ENCODE data around the gene NEK4.

The NEK4 gene

DNA sequence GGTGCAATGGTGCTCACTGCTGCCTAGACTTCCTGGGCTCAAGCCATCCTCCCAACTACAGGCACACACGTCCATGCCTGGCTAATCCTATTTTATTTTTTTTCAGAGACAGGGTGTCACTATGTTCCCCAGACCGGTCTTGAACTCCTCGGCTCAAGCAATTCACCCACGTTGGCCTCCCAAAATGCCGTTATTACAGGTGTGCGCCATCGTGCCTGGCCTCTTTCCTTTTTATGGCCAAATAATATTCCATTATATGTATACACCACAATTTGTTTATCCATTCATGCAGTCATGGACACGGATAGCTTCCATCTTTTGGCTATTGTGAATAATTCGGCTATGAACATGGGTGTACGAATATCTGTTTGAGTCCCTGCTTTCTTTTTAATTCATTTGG is 962 bp upstream of the NEK4 start:
- H3K9me3 ChIP-seq (ENCODE audit: control insufficient read depth, low read length): no peaks in the 10 kb centered on the region
- H3K36me3 ChIP-seq (ENCODE audit: control insufficient read depth, insufficient read depth, low read length): no peaks in the 10 kb centered on the region
- no peaks in the 10 kb centered on the region for H3K27me3 ChIP-seq (replicated peaks; ENCODE audit: control insufficient read depth, insufficient read depth, low read length, poor library complexity, severe bottlenecking)
- peaks cover 8% of the 10 kb centered on the region for H3K4me1 ChIP-seq (ENCODE audit: control insufficient read depth, insufficient read depth, low read length, poor library complexity, severe bottlenecking)
- H3K27ac ChIP-seq (ENCODE audit: insufficient read depth, low read length, poor library complexity, severe bottlenecking): no peak overlapping the region
- no peak for DNase-seq
- no peak overlapping the region for H3K4me3 ChIP-seq (ENCODE audit: insufficient read depth, low read depth, low read length, poor library complexity, severe bottlenecking)

DNA sequence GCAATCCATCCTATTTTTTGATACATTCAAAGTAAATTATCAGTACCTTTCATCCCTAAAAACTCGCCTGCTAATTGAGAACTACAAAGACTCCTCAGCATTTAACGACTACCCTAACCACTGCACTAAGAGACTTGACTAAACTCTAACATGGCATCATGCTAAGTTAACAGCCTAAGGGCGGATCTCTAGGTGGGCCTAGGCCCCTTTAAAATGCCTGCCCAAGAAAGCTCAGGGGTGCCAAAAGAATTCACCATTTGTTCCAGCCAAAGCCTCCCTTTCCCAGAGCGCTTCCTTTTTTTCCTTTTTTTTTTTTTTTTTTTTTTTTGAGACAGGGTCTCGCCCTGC is 568 bp upstream of the NEK4 start:
- no peak for DNase-seq
- H3K36me3 ChIP-seq (ENCODE audit: control insufficient read depth, insufficient read depth, low read length): no peaks in the 10 kb centered on the region
- no peaks in the 10 kb centered on the region for H3K9me3 ChIP-seq (ENCODE audit: control insufficient read depth, low read length)
- peaks cover 8% of the 10 kb centered on the region for H3K4me1 ChIP-seq (ENCODE audit: control insufficient read depth, insufficient read depth, low read length, poor library complexity, severe bottlenecking)
- H3K27me3 ChIP-seq (replicated peaks; ENCODE audit: control insufficient read depth, insufficient read depth, low read length, poor library complexity, severe bottlenecking): no peaks in the 10 kb centered on the region
- H3K4me3 ChIP-seq (ENCODE audit: insufficient read depth, low read depth, low read length, poor library complexity, severe bottlenecking): peak overlapping the region; percentile 73
- peak overlapping the region; percentile 68 for H3K27ac ChIP-seq (ENCODE audit: insufficient read depth, low read length, poor library complexity, severe bottlenecking)

DNA sequence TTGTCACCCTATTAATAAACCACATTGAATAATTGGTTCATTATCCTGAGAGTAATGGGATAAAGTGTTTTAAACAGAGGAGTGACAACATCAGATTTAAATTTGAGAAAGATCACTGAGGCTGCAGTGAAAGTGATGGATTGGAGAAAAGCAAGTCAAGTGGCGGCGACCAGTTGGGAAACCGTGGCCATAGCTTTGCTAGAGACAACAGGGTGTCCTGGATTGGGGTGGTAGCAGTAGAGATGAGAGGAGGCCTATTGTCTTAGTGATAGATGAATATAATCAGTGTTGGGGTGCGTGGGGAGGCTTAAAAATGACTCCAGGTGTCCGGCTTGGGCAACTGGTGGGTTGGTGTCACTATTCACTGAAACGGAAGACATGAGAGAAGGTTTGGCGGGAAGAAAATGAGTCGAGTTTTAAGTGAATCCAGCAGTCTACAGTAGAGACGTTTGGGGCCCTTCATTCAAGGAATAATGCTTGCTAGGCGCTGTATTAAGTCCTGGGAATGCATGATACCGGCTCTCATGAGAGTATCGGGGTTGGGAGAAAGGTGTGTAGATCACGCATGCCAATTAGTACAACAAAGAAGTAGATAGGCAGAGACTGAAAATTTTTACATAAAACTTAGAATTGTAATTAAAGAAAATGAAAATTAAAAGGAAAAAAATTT is 819 bp downstream of the NEK4 start:
- H3K27ac ChIP-seq (ENCODE audit: insufficient read depth, low read length, poor library complexity, severe bottlenecking): peak overlapping the region; percentile 68
- peaks cover 8% of the 10 kb centered on the region for H3K4me1 ChIP-seq (ENCODE audit: control insufficient read depth, insufficient read depth, low read length, poor library complexity, severe bottlenecking)
- peak overlapping the region; percentile 73 for H3K4me3 ChIP-seq (ENCODE audit: insufficient read depth, low read depth, low read length, poor library complexity, severe bottlenecking)
- H3K27me3 ChIP-seq (replicated peaks; ENCODE audit: control insufficient read depth, insufficient read depth, low read length, poor library complexity, severe bottlenecking): no peaks in the 10 kb centered on the region
- H3K9me3 ChIP-seq (ENCODE audit: control insufficient read depth, low read length): no peaks in the 10 kb centered on the region
- peaks cover 4% of the 10 kb centered on the region for H3K36me3 ChIP-seq (ENCODE audit: control insufficient read depth, insufficient read depth, low read length)
- DNase-seq: no peak

DNA sequence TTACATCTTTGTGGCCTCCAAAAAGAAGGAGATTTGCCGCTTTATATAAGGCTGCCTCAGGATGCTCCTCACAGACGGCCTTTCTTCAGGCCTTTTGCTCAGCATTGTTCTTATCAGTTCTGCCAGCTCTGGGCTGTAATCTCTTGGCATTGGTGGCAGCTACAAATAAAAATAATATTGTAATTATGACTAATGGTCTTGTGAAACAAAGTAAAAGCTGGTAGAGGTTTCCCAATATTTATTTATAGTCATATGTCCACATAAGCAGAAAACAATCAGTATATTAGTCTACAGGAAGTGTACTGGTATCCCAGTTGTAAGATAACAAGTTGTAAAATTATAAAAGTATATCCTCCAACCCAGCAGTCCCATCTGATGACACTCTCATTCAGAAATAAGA is 7.3 kb downstream of the NEK4 start:
- H3K9me3 ChIP-seq (ENCODE audit: control insufficient read depth, low read length): no peaks in the 10 kb centered on the region
- H3K4me3 ChIP-seq (ENCODE audit: insufficient read depth, low read depth, low read length, poor library complexity, severe bottlenecking): no peak overlapping the region
- H3K36me3 ChIP-seq (ENCODE audit: control insufficient read depth, insufficient read depth, low read length): peaks cover 34% of the 10 kb centered on the region
- H3K27me3 ChIP-seq (replicated peaks; ENCODE audit: control insufficient read depth, insufficient read depth, low read length, poor library complexity, severe bottlenecking): no peaks in the 10 kb centered on the region
- no peak for DNase-seq
- H3K27ac ChIP-seq (ENCODE audit: insufficient read depth, low read length, poor library complexity, severe bottlenecking): no peak overlapping the region
- no peaks in the 10 kb centered on the region for H3K4me1 ChIP-seq (ENCODE audit: control insufficient read depth, insufficient read depth, low read length, poor library complexity, severe bottlenecking)

DNA sequence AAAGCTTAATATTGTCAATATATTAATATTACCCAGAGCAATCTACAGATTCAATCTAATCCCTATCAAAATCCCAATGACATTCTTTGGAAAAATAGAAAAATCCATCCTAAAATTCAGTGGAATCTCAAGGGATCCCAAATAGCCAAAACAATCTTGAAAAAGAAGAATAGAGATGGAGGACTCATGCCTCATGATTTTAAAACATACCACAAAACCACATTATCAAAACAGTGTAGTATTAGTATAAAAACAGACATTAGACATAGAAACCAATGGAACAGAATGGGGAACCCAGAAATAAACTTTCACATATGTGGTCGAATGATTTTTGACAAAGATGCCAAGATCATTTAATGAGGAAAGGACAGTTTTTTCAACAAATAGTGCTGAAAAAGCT is 14.6 kb downstream of the NEK4 start:
- DNase-seq: no peak
- H3K27ac ChIP-seq (ENCODE audit: insufficient read depth, low read length, poor library complexity, severe bottlenecking): no peak overlapping the region
- no peaks in the 10 kb centered on the region for H3K4me1 ChIP-seq (ENCODE audit: control insufficient read depth, insufficient read depth, low read length, poor library complexity, severe bottlenecking)
- no peaks in the 10 kb centered on the region for H3K27me3 ChIP-seq (replicated peaks; ENCODE audit: control insufficient read depth, insufficient read depth, low read length, poor library complexity, severe bottlenecking)
- peaks cover 20% of the 10 kb centered on the region for H3K36me3 ChIP-seq (ENCODE audit: control insufficient read depth, insufficient read depth, low read length)
- H3K9me3 ChIP-seq (ENCODE audit: control insufficient read depth, low read length): no peaks in the 10 kb centered on the region
- H3K4me3 ChIP-seq (ENCODE audit: insufficient read depth, low read depth, low read length, poor library complexity, severe bottlenecking): no peak overlapping the region

DNA sequence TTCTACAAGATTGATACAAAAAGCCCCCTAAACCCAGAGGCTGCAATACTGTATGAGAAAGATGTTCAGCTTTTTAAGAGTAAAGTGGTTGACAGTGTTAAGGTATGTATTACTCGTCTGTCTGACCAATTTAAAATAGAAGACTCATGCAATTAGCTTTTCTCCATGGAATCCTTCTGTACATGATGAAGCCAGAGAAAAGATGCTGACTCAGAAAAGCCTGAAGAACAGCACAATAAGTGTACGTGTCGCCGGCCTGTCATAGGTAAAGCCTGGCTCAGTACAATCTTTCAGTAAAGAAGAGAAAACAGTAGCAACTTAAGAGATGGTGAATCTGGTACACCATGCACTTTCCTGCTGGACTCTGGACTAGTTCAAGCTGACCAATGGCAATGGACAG is 16.4 kb downstream of the NEK4 start:
- H3K36me3 ChIP-seq (ENCODE audit: control insufficient read depth, insufficient read depth, low read length): peaks cover 28% of the 10 kb centered on the region
- DNase-seq: no peak

DNA sequence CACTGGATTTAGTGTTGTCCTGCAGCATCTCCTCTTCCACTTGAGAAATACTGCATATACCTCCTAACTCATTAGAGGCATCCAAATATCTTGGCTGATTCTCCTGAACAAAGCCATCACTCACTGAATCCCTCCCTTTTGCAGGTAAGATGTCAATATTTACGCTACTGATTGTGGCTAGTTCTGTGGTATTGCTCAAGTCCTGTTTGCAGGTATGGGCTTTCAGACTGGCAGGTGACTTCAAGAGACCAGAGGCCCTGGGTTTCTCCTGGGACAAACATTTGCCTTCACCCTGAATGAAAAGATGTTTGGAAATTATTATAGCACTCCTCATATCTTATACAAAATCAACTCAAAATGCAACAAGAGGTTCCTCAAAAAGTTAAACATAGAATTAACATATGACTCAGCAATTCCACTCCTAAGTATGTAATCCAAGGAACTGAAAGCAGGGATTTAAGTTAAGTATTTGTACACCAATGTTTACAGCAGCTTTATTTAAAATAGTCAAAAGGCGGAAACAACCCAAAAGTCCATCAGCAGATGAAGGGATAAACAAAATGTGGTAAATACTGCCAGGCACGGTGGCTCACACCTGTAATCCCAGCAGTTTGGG is 18.6 kb downstream of the NEK4 start:
- Histone ChIP-seq H3K27ac (ENCODE audit: insufficient read depth, low read length, poor library complexity, severe bottlenecking) (no peak overlapping the region), H3K4me1 (ENCODE audit: control insufficient read depth, insufficient read depth, low read length, poor library complexity, severe bottlenecking) (no peaks in the 10 kb centered on the region), H3K4me3 (ENCODE audit: insufficient read depth, low read depth, low read length, poor library complexity, severe bottlenecking) (no peak overlapping the region), H3K27me3 (replicated peaks; ENCODE audit: control insufficient read depth, insufficient read depth, low read length, poor library complexity, severe bottlenecking) (no peaks in the 10 kb centered on the region), H3K9me3 (ENCODE audit: control insufficient read depth, low read length) (no peaks in the 10 kb centered on the region), H3K36me3 (ENCODE audit: control insufficient read depth, insufficient read depth, low read length) (peaks cover 25% of the 10 kb centered on the region)
- DNase-seq: no peak

More for the DNA sequence above, 16.4 kb downstream of the NEK4 start:
- H3K4me1 ChIP-seq (ENCODE audit: control insufficient read depth, insufficient read depth, low read length, poor library complexity, severe bottlenecking): no peaks in the 10 kb centered on the region
- H3K27me3 ChIP-seq (replicated peaks; ENCODE audit: control insufficient read depth, insufficient read depth, low read length, poor library complexity, severe bottlenecking): no peaks in the 10 kb centered on the region
- H3K27ac ChIP-seq (ENCODE audit: insufficient read depth, low read length, poor library complexity, severe bottlenecking): no peak overlapping the region
- no peaks in the 10 kb centered on the region for H3K9me3 ChIP-seq (ENCODE audit: control insufficient read depth, low read length)
- no peak overlapping the region for H3K4me3 ChIP-seq (ENCODE audit: insufficient read depth, low read depth, low read length, poor library complexity, severe bottlenecking)

DNA sequence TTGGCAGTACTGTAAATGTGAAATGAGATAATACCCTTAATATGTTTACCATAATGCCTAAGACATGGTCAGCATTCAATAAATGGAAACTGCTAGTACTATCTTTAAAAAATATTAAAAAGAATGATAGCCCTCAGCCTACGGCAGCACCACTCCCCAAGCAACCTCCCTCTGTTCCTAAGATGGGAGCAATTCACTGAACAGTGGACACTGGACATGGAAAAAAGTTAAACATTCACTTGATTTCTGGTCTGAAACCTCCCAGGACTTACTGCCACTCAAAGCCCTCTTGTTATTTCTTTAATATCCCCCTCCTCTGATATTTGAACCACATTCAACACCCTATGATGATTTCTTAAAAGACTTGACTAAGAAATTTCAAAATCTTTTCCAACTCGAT is 27.0 kb downstream of the NEK4 start:
- peaks cover 50% of the 10 kb centered on the region for H3K36me3 ChIP-seq (ENCODE audit: control insufficient read depth, insufficient read depth, low read length)
- no peak overlapping the region for H3K27ac ChIP-seq (ENCODE audit: insufficient read depth, low read length, poor library complexity, severe bottlenecking)
- no peak overlapping the region for H3K4me3 ChIP-seq (ENCODE audit: insufficient read depth, low read depth, low read length, poor library complexity, severe bottlenecking)
- H3K4me1 ChIP-seq (ENCODE audit: control insufficient read depth, insufficient read depth, low read length, poor library complexity, severe bottlenecking): no peaks in the 10 kb centered on the region
- no peaks in the 10 kb centered on the region for H3K27me3 ChIP-seq (replicated peaks; ENCODE audit: control insufficient read depth, insufficient read depth, low read length, poor library complexity, severe bottlenecking)
- no peaks in the 10 kb centered on the region for H3K9me3 ChIP-seq (ENCODE audit: control insufficient read depth, low read length)
- DNase-seq: no peak

DNA sequence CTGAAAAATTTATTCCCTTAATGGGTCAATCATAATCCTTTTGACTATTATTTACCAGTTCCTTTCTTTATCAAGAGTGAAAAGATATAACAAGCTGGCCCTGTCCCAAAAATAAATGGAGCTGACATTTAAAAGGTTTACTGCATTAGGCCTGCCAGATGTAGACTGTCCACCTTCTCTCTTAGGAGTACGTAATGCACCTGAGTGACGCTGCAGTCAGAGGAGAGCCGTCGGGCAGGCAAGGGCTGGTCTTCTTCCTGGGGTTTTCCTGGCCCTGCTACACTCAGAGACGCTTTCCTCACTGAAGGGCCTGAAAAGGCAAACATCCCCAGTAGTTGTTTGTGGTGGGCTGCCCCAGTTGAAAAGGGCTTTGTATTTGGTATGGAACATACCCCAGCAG is 27.6 kb downstream of the NEK4 start:
- H3K27ac ChIP-seq (ENCODE audit: insufficient read depth, low read length, poor library complexity, severe bottlenecking): no peak overlapping the region
- no peak for DNase-seq
- peaks cover 50% of the 10 kb centered on the region for H3K36me3 ChIP-seq (ENCODE audit: control insufficient read depth, insufficient read depth, low read length)
- H3K4me1 ChIP-seq (ENCODE audit: control insufficient read depth, insufficient read depth, low read length, poor library complexity, severe bottlenecking): no peaks in the 10 kb centered on the region
- no peaks in the 10 kb centered on the region for H3K9me3 ChIP-seq (ENCODE audit: control insufficient read depth, low read length)
- H3K27me3 ChIP-seq (replicated peaks; ENCODE audit: control insufficient read depth, insufficient read depth, low read length, poor library complexity, severe bottlenecking): no peaks in the 10 kb centered on the region
- no peak overlapping the region for H3K4me3 ChIP-seq (ENCODE audit: insufficient read depth, low read depth, low read length, poor library complexity, severe bottlenecking)

DNA sequence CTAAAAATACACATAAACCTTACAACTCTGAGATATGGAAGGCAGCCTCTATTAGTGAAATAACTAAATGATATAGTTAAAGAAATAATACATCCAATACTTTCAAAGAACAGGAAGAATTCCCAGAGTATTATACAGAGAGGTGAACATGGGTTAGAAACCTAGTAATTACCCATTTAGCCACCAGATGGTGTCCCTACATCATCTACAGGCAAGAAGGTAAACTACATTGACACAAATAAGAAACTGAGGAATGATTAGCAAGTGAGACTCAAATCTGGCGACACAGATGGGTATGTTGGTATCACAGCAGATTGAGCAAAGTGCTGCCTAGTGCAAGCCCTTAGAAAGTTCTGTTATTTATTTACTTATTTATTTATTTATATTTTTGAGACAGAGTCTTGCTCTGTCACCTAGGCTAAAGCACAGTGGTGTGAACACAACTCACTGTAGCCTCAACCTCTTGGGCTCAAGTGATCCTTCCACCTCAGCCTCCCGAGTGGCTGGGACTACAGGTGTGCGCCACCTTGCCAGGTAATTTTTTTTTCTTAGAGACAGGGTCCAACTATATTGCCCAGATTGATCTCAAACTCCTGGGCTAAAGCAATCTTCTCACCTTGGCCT is 28.2 kb downstream of the NEK4 start:
- no peaks in the 10 kb centered on the region for H3K9me3 ChIP-seq (ENCODE audit: control insufficient read depth, low read length)
- no peaks in the 10 kb centered on the region for H3K4me1 ChIP-seq (ENCODE audit: control insufficient read depth, insufficient read depth, low read length, poor library complexity, severe bottlenecking)
- H3K27ac ChIP-seq (ENCODE audit: insufficient read depth, low read length, poor library complexity, severe bottlenecking): no peak overlapping the region
- no peak for DNase-seq
- no peak overlapping the region for H3K4me3 ChIP-seq (ENCODE audit: insufficient read depth, low read depth, low read length, poor library complexity, severe bottlenecking)
- H3K27me3 ChIP-seq (replicated peaks; ENCODE audit: control insufficient read depth, insufficient read depth, low read length, poor library complexity, severe bottlenecking): no peaks in the 10 kb centered on the region
- peaks cover 50% of the 10 kb centered on the region for H3K36me3 ChIP-seq (ENCODE audit: control insufficient read depth, insufficient read depth, low read length)

Data from effector memory CD4-positive, alpha-beta T cell (primary cell).